SK-N-SH treated with all-trans-retinoic acid at 6 μM for 48 hours (cell line): ENCODE results near the gene RERE.
"Not testable (repeated sequence)": the region's sequence is repeated elsewhere in the genome, so short reads cannot be mapped to it uniquely, and the experiment has no call there.

ENCODE experiments used
- ATAC-seq: fragments of 200-7000 bp; cut with Tn5 transposase; 3 replicates; pipeline ENCODE4 v1.9.1; 2020; ENCODE audit warnings: mild to moderate bottlenecking, moderate library complexity
- ARNTL ChIP-seq: fragments of 450-650 bp; formaldehyde crosslinking; IDR thresholded peaks from 2 replicates; pipeline ENCODE4 v1.5.0; 2020; ENCODE audit warnings: low read depth, mild to moderate bottlenecking, moderate library complexity, borderline replicate concordance
- BACH2 ChIP-seq: fragments of 250-450 bp; sonication (Bioruptor Pico); IDR thresholded peaks from 2 replicates; pipeline ENCODE4 v1.9.0; 2021; ENCODE audit warnings: mild to moderate bottlenecking, borderline replicate concordance
- CSDC2 ChIP-seq: fragments of 250-450 bp; sonication (Bioruptor Pico); IDR thresholded peaks from 2 replicates; pipeline ENCODE4 v1.5.0; 2020; ENCODE audit warnings: mild to moderate bottlenecking, moderate library complexity
- CSRNP3 ChIP-seq: fragments of 250-450 bp; sonication (Bioruptor Pico); IDR thresholded peaks from 2 replicates; pipeline ENCODE4 v1.5.1; 2021; ENCODE audit warnings: mild to moderate bottlenecking, moderate library complexity
- ESRRG ChIP-seq: fragments of 250-450 bp; sonication (Bioruptor Pico); IDR thresholded peaks from 2 replicates; pipeline ENCODE4 v1.6.1; 2021; ENCODE audit warnings: mild to moderate bottlenecking
- GLIS3 ChIP-seq: fragments of 250-450 bp; sonication (Bioruptor Pico); IDR thresholded peaks from 2 replicates; pipeline ENCODE4 v1.5.0; 2020; ENCODE audit warnings: mild to moderate bottlenecking, moderate library complexity
- ISL1 ChIP-seq: fragments of 250-450 bp; sonication (Bioruptor Pico); IDR thresholded peaks from 2 replicates; pipeline ENCODE4 v2.1.2; 2022; ENCODE audit warnings: mild to moderate bottlenecking, moderate library complexity
- OSR1 ChIP-seq: fragments of 250-450 bp; sonication (Bioruptor Pico); IDR thresholded peaks from 2 replicates; pipeline ENCODE4 v1.8.0; 2022; ENCODE audit warnings: moderate library complexity, mild to moderate bottlenecking, inconsistent platforms
- POU6F1 ChIP-seq: fragments of 250-450 bp; sonication (Bioruptor Pico); IDR thresholded peaks from 2 replicates; pipeline ENCODE4 v1.8.0; 2021; ENCODE audit warnings: low read depth, mild to moderate bottlenecking, moderate library complexity, borderline replicate concordance
- PPARA ChIP-seq: fragments of 250-450 bp; sonication (Bioruptor Pico); IDR thresholded peaks from 2 replicates; pipeline ENCODE4 v1.5.0; 2020; ENCODE audit warnings: mild to moderate bottlenecking, borderline replicate concordance
- RARB ChIP-seq: fragments of 250-450 bp; sonication (Bioruptor Pico); IDR thresholded peaks from 2 replicates; pipeline ENCODE4 v1.8.0; 2021; ENCODE audit warnings: mild to moderate bottlenecking, moderate library complexity
- SNAI2 ChIP-seq: fragments of 250-450 bp; sonication (Bioruptor Pico); IDR thresholded peaks from 2 replicates; pipeline ENCODE4 v1.5.0; 2020; ENCODE audit warnings: mild to moderate bottlenecking, moderate library complexity
- TCF4 ChIP-seq: fragments of 250-450 bp; sonication (Bioruptor Pico); IDR thresholded peaks from 2 replicates; pipeline ENCODE4 v1.8.0; 2021; ENCODE audit warnings: mild to moderate bottlenecking, moderate library complexity, borderline replicate concordance
- TOX ChIP-seq: fragments of 250-450 bp; sonication (Bioruptor Pico); IDR thresholded peaks from 2 replicates; pipeline ENCODE4 v1.8.0; 2021; ENCODE audit warnings: mild to moderate bottlenecking, moderate library complexity, borderline replicate concordance
- TSHZ2 ChIP-seq: fragments of 250-450 bp; sonication (Bioruptor Pico); IDR thresholded peaks from 2 replicates; pipeline ENCODE4 v1.5.0; 2020; ENCODE audit warnings: mild to moderate bottlenecking, moderate library complexity
- ZC3H10 ChIP-seq: fragments of 250-450 bp; sonication (Bioruptor Pico); IDR thresholded peaks from 2 replicates; pipeline ENCODE4 v1.5.1; 2021; ENCODE audit warnings: mild to moderate bottlenecking, moderate library complexity
- ZFP3 ChIP-seq: fragments of 250-450 bp; sonication (Bioruptor Pico); IDR thresholded peaks from 2 replicates; pipeline ENCODE4 v1.5.0; 2020; ENCODE audit warnings: mild to moderate bottlenecking, moderate library complexity
- ZFP30 ChIP-seq: fragments of 450-650 bp; formaldehyde crosslinking; IDR thresholded peaks from 2 replicates; pipeline ENCODE4 v1.5.0; 2022; ENCODE audit warnings: mild to moderate bottlenecking, moderate library complexity
- ZNF565 ChIP-seq: fragments of 450-650 bp; formaldehyde crosslinking; conservative IDR thresholded peaks from 2 replicates; pipeline ENCODE4 v1.5.0; 2020; ENCODE audit warnings: low read depth, mild to moderate bottlenecking, moderate library complexity
- ZNF70 ChIP-seq: fragments of 450-650 bp; formaldehyde crosslinking; IDR thresholded peaks from 2 replicates; pipeline ENCODE4 v1.5.0; 2020; ENCODE audit warnings: mild to moderate bottlenecking, moderate library complexity
- ZNF8 ChIP-seq: fragments of 450-650 bp; formaldehyde crosslinking; IDR thresholded peaks from 2 replicates; pipeline ENCODE4 v1.5.0; 2020; ENCODE audit warnings: mild to moderate bottlenecking, moderate library complexity

The RERE gene

GRCh38 chr1:8727809-8728213 lies 89.6 kb downstream of the RERE start:
- TF ChIP-seq ZFP30 (CRISPR knock-in tag): no peak
- ATAC-seq: no peak; the same call in 2 of the 3 replicates

- not testable (repeated sequence) for ATAC-seq
Observed at GRCh38 chr1:8727316-8727715, 90.1 kb downstream of the RERE start.

GRCh38 chr1:8726801-8727186 lies 90.6 kb downstream of the RERE start:
- ATAC-seq: peak; percentile 57

GRCh38 chr1:8723010-8723409 lies 94.4 kb downstream of the RERE start:
- TF ChIP-seq PPARA: no peak
- TF ChIP-seq ZNF70 (CRISPR knock-in tag): no peak
- no peak for TF ChIP-seq ARNTL (CRISPR knock-in tag)
- TF ChIP-seq ESRRG (CRISPR knock-in tag): no peak
- TF ChIP-seq, all 23 proteins: peak for 0
- ATAC-seq: no peak

- no peak for ATAC-seq
- TF ChIP-seq TCF4 (no peak), POU6F1 (CRISPR knock-in tag) (no peak), ZNF70 (CRISPR knock-in tag) (no peak), ZFP30 (CRISPR knock-in tag) (no peak), TOX (CRISPR knock-in tag) (no peak), ESRRG (CRISPR knock-in tag) (no peak), OSR1 (CRISPR knock-in tag) (no peak), GLIS3 (no peak), TSHZ2 (CRISPR knock-in tag) (no peak), ZC3H10 (CRISPR knock-in tag) (no peak), PPARA (no peak), CSDC2 (CRISPR knock-in tag) (no peak), ZNF8 (CRISPR knock-in tag) (no peak), ARNTL (CRISPR knock-in tag) (no peak), ZNF565 (CRISPR knock-in tag) (no peak), SNAI2 (CRISPR knock-in tag) (no peak), CSRNP3 (no peak), ISL1 (CRISPR knock-in tag) (no peak), RARB (CRISPR knock-in tag) (no peak), BACH2 (CRISPR knock-in tag) (no peak)
Observed at GRCh38 chr1:8722366-8722765, 95.1 kb downstream of the RERE start.

GRCh38 chr1:8721679-8722324 lies 95.6 kb downstream of the RERE start:
- TF ChIP-seq ISL1 (CRISPR knock-in tag): no peak
- TF ChIP-seq POU6F1 (CRISPR knock-in tag): no peak
- no peak for TF ChIP-seq SNAI2 (CRISPR knock-in tag)
- TF ChIP-seq CSDC2 (CRISPR knock-in tag): no peak
- TF ChIP-seq ARNTL (CRISPR knock-in tag): no peak
- TF ChIP-seq CSRNP3: no peak
- TF ChIP-seq ZNF70 (CRISPR knock-in tag): no peak
- no peak for TF ChIP-seq ZFP3
- no peak for TF ChIP-seq ZFP30 (CRISPR knock-in tag)
- TF ChIP-seq BACH2 (CRISPR knock-in tag): no peak
- no peak for TF ChIP-seq PPARA
- no peak for ATAC-seq
